WTC11 (cell line): Measurements from ENCODE around the gene ESCO1.

ENCODE experiments used
- CTCF ChIP-seq: fragments of 200-600 bp; IDR thresholded peaks from 2 replicates; pipeline ENCODE4 v1.8.0; 2022; ENCODE audit warnings: antibody characterized with exemption
- ELF4 ChIP-seq: sonication (generic); formaldehyde crosslinking; IDR thresholded peaks from 2 replicates; pipeline ENCODE4 v1.8.1; 2022; ENCODE audit warnings: low read depth, mild to moderate bottlenecking, moderate library complexity, missing genetic modification reagents
- NR1H2 ChIP-seq: sonication (generic); formaldehyde crosslinking; IDR thresholded peaks from 2 replicates; pipeline ENCODE4 v1.9.0; 2021; ENCODE audit warnings: mild to moderate bottlenecking, moderate library complexity, missing genetic modification reagents
- NR2C2 ChIP-seq: sonication (generic); formaldehyde crosslinking; IDR thresholded peaks from 2 replicates; pipeline ENCODE4 v1.8.0; 2022; ENCODE audit warnings: mild to moderate bottlenecking, missing genetic modification reagents
- SMAD4 ChIP-seq: sonication (generic); formaldehyde crosslinking; IDR thresholded peaks from 2 replicates; pipeline ENCODE4 v1.8.0; 2022; ENCODE audit warnings: mild to moderate bottlenecking, missing genetic modification reagents
- USF2 ChIP-seq: sonication (generic); formaldehyde crosslinking; IDR thresholded peaks from 2 replicates; pipeline ENCODE4 v1.8.1; 2023; ENCODE audit warnings: mild to moderate bottlenecking, missing genetic modification reagents, moderate library complexity
- ZBTB21 ChIP-seq: sonication (generic); formaldehyde crosslinking; IDR thresholded peaks from 2 replicates; pipeline ENCODE4 v1.8.1; 2023; ENCODE audit warnings: mild to moderate bottlenecking, missing genetic modification reagents, borderline replicate concordance
- ZNF671 ChIP-seq: fragments of 250-450 bp; sonication (Bioruptor Pico); IDR thresholded peaks from 2 replicates; pipeline ENCODE4 v1.8.0; 2021; ENCODE audit warnings: mild to moderate bottlenecking
- TF ChIP-seq, protein P1 (sequence below): sonication (generic); formaldehyde crosslinking; IDR thresholded peaks from 2 replicates; pipeline ENCODE4 v1.8.1; 2023; ENCODE audit warnings: mild to moderate bottlenecking, moderate library complexity, missing genetic modification reagents

- TF ChIP-seq ELF4 (CRISPR knock-in tag) (no peak), USF2 (CRISPR knock-in tag) (no peak), NR1H2 (CRISPR knock-in tag) (no peak), ZNF671 (CRISPR knock-in tag) (no peak), ZBTB21 (CRISPR knock-in tag) (no peak), CTCF (no peak), SMAD4 (CRISPR knock-in tag) (no peak), NR2C2 (CRISPR knock-in tag) (no peak)
- TF ChIP-seq, protein P1, sequence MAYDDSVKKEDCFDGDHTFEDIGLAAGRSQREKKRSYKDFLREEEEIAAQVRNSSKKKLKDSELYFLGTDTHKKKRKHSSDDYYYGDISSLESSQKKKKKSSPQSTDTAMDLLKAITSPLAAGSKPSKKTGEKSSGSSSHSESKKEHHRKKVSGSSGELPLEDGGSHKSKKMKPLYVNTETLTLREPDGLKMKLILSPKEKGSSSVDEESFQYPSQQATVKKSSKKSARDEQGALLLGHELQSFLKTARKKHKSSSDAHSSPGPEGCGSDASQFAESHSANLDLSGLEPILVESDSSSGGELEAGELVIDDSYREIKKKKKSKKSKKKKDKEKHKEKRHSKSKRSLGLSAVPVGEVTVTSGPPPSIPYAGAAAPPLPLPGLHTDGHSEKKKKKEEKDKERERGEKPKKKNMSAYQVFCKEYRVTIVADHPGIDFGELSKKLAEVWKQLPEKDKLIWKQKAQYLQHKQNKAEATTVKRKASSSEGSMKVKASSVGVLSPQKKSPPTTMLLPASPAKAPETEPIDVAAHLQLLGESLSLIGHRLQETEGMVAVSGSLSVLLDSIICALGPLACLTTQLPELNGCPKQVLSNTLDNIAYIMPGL, result no peak
These were observed 42.8 kb downstream of the ESCO1 start for GRCh38 chr18:21557607-21558253.
